C4-2B (cell line): ENCODE results near the gene ZNF532.

ENCODE experiments used
- ZFX ChIP-seq: fragments of 450-650 bp; IDR thresholded peaks from 2 replicates; pipeline ENCODE4 v1.6.1; 2017
- TF ChIP-seq, protein P1 (sequence below): fragments of 450-650 bp; conservative IDR thresholded peaks from 2 replicates; pipeline ENCODE4 v1.5.1; 2017; ENCODE audit warnings: mild to moderate bottlenecking

- TF ChIP-seq, protein P1, sequence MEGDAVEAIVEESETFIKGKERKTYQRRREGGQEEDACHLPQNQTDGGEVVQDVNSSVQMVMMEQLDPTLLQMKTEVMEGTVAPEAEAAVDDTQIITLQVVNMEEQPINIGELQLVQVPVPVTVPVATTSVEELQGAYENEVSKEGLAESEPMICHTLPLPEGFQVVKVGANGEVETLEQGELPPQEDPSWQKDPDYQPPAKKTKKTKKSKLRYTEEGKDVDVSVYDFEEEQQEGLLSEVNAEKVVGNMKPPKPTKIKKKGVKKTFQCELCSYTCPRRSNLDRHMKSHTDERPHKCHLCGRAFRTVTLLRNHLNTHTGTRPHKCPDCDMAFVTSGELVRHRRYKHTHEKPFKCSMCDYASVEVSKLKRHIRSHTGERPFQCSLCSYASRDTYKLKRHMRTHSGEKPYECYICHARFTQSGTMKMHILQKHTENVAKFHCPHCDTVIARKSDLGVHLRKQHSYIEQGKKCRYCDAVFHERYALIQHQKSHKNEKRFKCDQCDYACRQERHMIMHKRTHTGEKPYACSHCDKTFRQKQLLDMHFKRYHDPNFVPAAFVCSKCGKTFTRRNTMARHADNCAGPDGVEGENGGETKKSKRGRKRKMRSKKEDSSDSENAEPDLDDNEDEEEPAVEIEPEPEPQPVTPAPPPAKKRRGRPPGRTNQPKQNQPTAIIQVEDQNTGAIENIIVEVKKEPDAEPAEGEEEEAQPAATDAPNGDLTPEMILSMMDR: no peak
- TF ChIP-seq ZFX: no peak
These were observed 133.9 kb downstream of the ZNF532 start for GRCh38 chr18:58998401-58999203.
